H9 (cell line): ENCODE measurements around the gene TTC13. TPM values are rescaled to one million over a fixed set of nuclear protein-coding genes. Genes with fewer than 3 reads are reported as not detected.
A peak's percentile ranks its signal among the peaks of the same experiment; 100 is the strongest.

ENCODE experiments used
- DNase-seq: peaks from one replicate; pipeline ENCODE4 v3.0.0-alpha.2; 2017
- H2AFZ ChIP-seq: one replicate; pipeline ENCODE4 v1.6.1; 2013; ENCODE audit warnings: mild to moderate bottlenecking, low read length, control low read depth, moderate library complexity
- H2AK5ac ChIP-seq: 2 replicates; pipeline ENCODE4 v1.6.1; 2013; ENCODE audit warnings: low read length, control low read depth, mixed read lengths; ENCODE audit not compliant: insufficient read length
- H2BK120ac ChIP-seq: one replicate; pipeline ENCODE4 v1.6.1; 2013; ENCODE audit warnings: low read depth, mild to moderate bottlenecking, low read length, control low read depth, inconsistent platforms; ENCODE audit not compliant: poor library complexity, severe bottlenecking
- H2BK12ac ChIP-seq: 2 replicates; pipeline ENCODE4 v1.6.1; 2013; ENCODE audit warnings: low read length, control low read depth, mixed read lengths, low read depth; ENCODE audit not compliant: insufficient read length
- H2BK15ac ChIP-seq: 2 replicates; pipeline ENCODE4 v1.6.1; 2013; ENCODE audit warnings: low read depth, low read length, control low read depth
- H2BK20ac ChIP-seq: one replicate; pipeline ENCODE4 v1.6.1; 2013; ENCODE audit warnings: low read depth, mild to moderate bottlenecking, low read length, control low read depth, inconsistent platforms; ENCODE audit not compliant: poor library complexity, severe bottlenecking
- H2BK5ac ChIP-seq: 2 replicates; pipeline ENCODE4 v1.6.1; 2013; ENCODE audit warnings: low read length, control low read depth, mixed read lengths; ENCODE audit not compliant: insufficient read length
- H3K14ac ChIP-seq: 2 replicates; pipeline ENCODE4 v1.6.1; 2013; ENCODE audit warnings: low read length, control low read depth; ENCODE audit not compliant: insufficient read depth
- H3K18ac ChIP-seq: 2 replicates; pipeline ENCODE4 v1.6.1; 2013; ENCODE audit warnings: low read depth, mild to moderate bottlenecking, mixed read lengths, low read length, control low read depth; ENCODE audit not compliant: insufficient read length
- H3K23ac ChIP-seq: 2 replicates; pipeline ENCODE4 v1.6.1; 2013; ENCODE audit warnings: low read length, control low read depth, mixed read lengths, low read depth; ENCODE audit not compliant: insufficient read length
- H3K23me2 ChIP-seq: 2 replicates; pipeline ENCODE4 v1.6.1; 2013; ENCODE audit warnings: low read depth, mild to moderate bottlenecking, mixed read lengths, low read length, control low read depth; ENCODE audit not compliant: insufficient read length, poor library complexity, severe bottlenecking
- H3K27ac ChIP-seq: 2 replicates; pipeline ENCODE4 v1.5.1; 2013; ENCODE audit warnings: low read length, control low read depth, mixed read lengths, low read depth; ENCODE audit not compliant: insufficient read length
- H3K27me3 ChIP-seq: 2 replicates; pipeline ENCODE4 v1.6.1; 2013; ENCODE audit warnings: low read length, control low read depth, inconsistent platforms; ENCODE audit not compliant: insufficient read depth
- H3K4ac ChIP-seq: 2 replicates; pipeline ENCODE4 v1.6.1; 2013; ENCODE audit warnings: low read depth, mild to moderate bottlenecking, control low read depth, inconsistent platforms, low read length, moderate library complexity
- H3K4me1 ChIP-seq: 2 replicates; pipeline ENCODE4 v1.6.1; 2013; ENCODE audit warnings: low read length, control low read depth, inconsistent platforms; ENCODE audit not compliant: insufficient read depth
- H3K4me2 ChIP-seq: 2 replicates; pipeline ENCODE4 v1.6.1; 2013; ENCODE audit warnings: low read length, control low read depth, mixed read lengths; ENCODE audit not compliant: insufficient read length, insufficient read depth
- H3K56ac ChIP-seq: 2 replicates; pipeline ENCODE4 v1.6.1; 2013; ENCODE audit warnings: low read depth, mild to moderate bottlenecking, mixed read lengths, low read length, control low read depth; ENCODE audit not compliant: insufficient read length
- H3K79me1 ChIP-seq: 2 replicates; pipeline ENCODE4 v1.6.1; 2013; ENCODE audit warnings: low read depth, mild to moderate bottlenecking, moderate library complexity, low read length, control low read depth, inconsistent platforms; ENCODE audit not compliant: insufficient read depth, poor library complexity, severe bottlenecking
- H3K79me2 ChIP-seq: 2 replicates; pipeline ENCODE4 v1.6.1; 2013; ENCODE audit warnings: low read length, control low read depth, inconsistent platforms; ENCODE audit not compliant: insufficient read depth
- H3K9ac ChIP-seq: 2 replicates; pipeline ENCODE4 v1.6.1; 2013; ENCODE audit warnings: low read length, control low read depth, mixed read lengths; ENCODE audit not compliant: insufficient read length; ENCODE audit errors: extremely low read depth
- H3K9me3 ChIP-seq: one replicate; pipeline ENCODE4 v1.6.1; 2013; ENCODE audit warnings: low read depth, low read length, inconsistent platforms; ENCODE audit not compliant: control insufficient read depth
- H3T11ph ChIP-seq: one replicate; pipeline ENCODE4 v1.6.1; 2013; ENCODE audit warnings: mild to moderate bottlenecking, low read length, control low read depth, inconsistent platforms
- H4K20me1 ChIP-seq: one replicate; pipeline ENCODE4 v1.6.1; 2013; ENCODE audit not compliant: control insufficient read depth, insufficient read length, insufficient read depth
- H4K5ac ChIP-seq: 2 replicates; pipeline ENCODE4 v1.6.1; 2013; ENCODE audit warnings: low read depth, mild to moderate bottlenecking, mixed read lengths, low read length, control low read depth; ENCODE audit not compliant: insufficient read length
- H4K8ac ChIP-seq: replicated peaks from 2 replicates; pipeline ENCODE4 v1.6.1; 2013; ENCODE audit warnings: low read length, control low read depth, mixed read lengths, low read depth; ENCODE audit not compliant: insufficient read length
- H4K91ac ChIP-seq: 2 replicates; pipeline ENCODE4 v1.6.1; 2013; ENCODE audit warnings: low read depth, mild to moderate bottlenecking, moderate library complexity, mixed read lengths, low read length, control low read depth; ENCODE audit not compliant: insufficient read length
- H3K27ac Mint-ChIP-seq, 3 experiments: 2 replicates in 2 of 3; 3 replicates in 1 of 3; pipeline ENCODE4 v1.8.0; 2020 to 2021; ENCODE audit warnings: mixed read lengths in 3 of 3, mild to moderate bottlenecking in 1 of 3, moderate library complexity in 1 of 3
- H3K27me3 Mint-ChIP-seq: 2 replicates; pipeline ENCODE4 v1.8.0; 2021; ENCODE audit warnings: low read depth, mild to moderate bottlenecking, moderate library complexity, mixed read lengths
- H3K36me3 Mint-ChIP-seq, 3 experiments: 2 replicates in 2 of 3; 3 replicates in 1 of 3; pipeline ENCODE4 v1.8.0; 2020 to 2021; ENCODE audit warnings: low read depth in 3 of 3, mixed read lengths in 3 of 3; ENCODE audit not compliant: insufficient read depth in 1 of 3
- H3K4me1 Mint-ChIP-seq, 2 experiments: 2 replicates each; pipeline ENCODE4 v1.8.0; 2020; ENCODE audit warnings: mixed read lengths in 2 of 2
- H3K4me3 Mint-ChIP-seq, 2 experiments: 2 replicates in 1 of 2; 3 replicates in 1 of 2; pipeline ENCODE4 v1.8.0; 2020 to 2021; ENCODE audit warnings: mild to moderate bottlenecking in 2 of 2, mixed read lengths in 2 of 2, moderate library complexity in 1 of 2
- H3K9me3 Mint-ChIP-seq, 2 experiments: 2 replicates in 1 of 2; 3 replicates in 1 of 2; pipeline ENCODE4 v1.8.0; 2020; ENCODE audit warnings: mild to moderate bottlenecking in 2 of 2, mixed read lengths in 2 of 2, moderate library complexity in 1 of 2
- WGBS: extraction: QIAGEN DNeasy Blood & Tissue Kit; methylation state at CpG from one replicate; pipeline ENCODE4 v1.1.7; 2013; ENCODE audit warnings: missing lambda C conversion rate, low lambda C conversion rate, mixed read lengths; ENCODE audit not compliant: insufficient read length; ENCODE audit errors: extremely low coverage; 5-methylcytosine and 5-hydroxymethylcytosine counted together
- total RNA-seq: library from RNA; stranded (reverse); gene quantifications from 2 replicates; pipeline ENCODE4 v1.2.1, GENCODE V29; 2021
- TF ChIP-seq, protein P1 (sequence below): fragments of 200-600 bp; sonication (generic); conservative IDR thresholded peaks from 3 replicates; pipeline ENCODE4 v1.8.0; 2021; ENCODE audit warnings: antibody characterized with exemption, mild to moderate bottlenecking

Gene TTC13
- total RNA-seq, 1 experiment from 2014 or later, result 7.6 TPM

DNA sequence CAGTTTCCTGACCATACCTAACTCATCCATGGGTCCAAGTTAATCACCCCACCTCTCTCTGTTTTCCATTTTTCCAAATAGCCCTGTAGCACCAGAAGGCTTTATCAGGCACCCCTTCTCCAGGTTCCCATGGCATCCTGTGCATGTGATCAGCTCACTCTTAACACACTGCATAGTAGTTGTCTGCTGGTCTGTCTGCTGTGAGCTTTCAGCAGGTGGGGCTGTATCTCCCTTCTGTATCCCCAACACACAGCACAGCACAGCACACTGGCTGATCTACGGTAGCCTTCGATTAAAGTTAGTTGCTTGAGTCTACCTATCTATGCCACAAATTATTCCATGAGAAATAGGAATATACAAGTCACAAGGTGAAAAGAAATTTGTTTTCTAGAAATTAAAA is 56.0 kb downstream of the TTC13 start:
- H3K27me3 Mint-ChIP-seq, result no peaks in the 10 kb centered on the region
- H2BK5ac ChIP-seq, result no peak overlapping the region
- H3K9ac ChIP-seq, result no peak overlapping the region
- no peak overlapping the region for H3K23ac ChIP-seq
- no peak overlapping the region for H2BK12ac ChIP-seq
- H3K27ac Mint-ChIP-seq, result no peak overlapping the region; a peak in 1 of 7 replicates
- no peaks in the 10 kb centered on the region for H3K4me1 Mint-ChIP-seq
- peaks cover 2 to 16% (median 4%) of the 10 kb centered on the region in 3 experiments; a peak in 4 of 7 replicates for H3K36me3 Mint-ChIP-seq
- H3K4me1 ChIP-seq, result no peaks in the 10 kb centered on the region
- no peaks in the 10 kb centered on the region for H3K23me2 ChIP-seq
- DNase-seq, result no peak
- H2BK20ac ChIP-seq, result no peak overlapping the region
- no peak overlapping the region for H3K14ac ChIP-seq
- no peaks in the 10 kb centered on the region for H3K79me1 ChIP-seq
- H3K4me2 ChIP-seq, result no peak overlapping the region
- H3K18ac ChIP-seq, result no peak overlapping the region
- no peak overlapping the region for H2AK5ac ChIP-seq
- H3K79me2 ChIP-seq, result no peaks in the 10 kb centered on the region
- no peaks in the 10 kb centered on the region for H4K20me1 ChIP-seq
- H3K4me3 Mint-ChIP-seq, result no peak overlapping the region
- no peak overlapping the region for H2AFZ ChIP-seq
- no peak overlapping the region for H4K8ac ChIP-seq
- H4K5ac ChIP-seq, result no peak overlapping the region
- TF ChIP-seq, protein P1, sequence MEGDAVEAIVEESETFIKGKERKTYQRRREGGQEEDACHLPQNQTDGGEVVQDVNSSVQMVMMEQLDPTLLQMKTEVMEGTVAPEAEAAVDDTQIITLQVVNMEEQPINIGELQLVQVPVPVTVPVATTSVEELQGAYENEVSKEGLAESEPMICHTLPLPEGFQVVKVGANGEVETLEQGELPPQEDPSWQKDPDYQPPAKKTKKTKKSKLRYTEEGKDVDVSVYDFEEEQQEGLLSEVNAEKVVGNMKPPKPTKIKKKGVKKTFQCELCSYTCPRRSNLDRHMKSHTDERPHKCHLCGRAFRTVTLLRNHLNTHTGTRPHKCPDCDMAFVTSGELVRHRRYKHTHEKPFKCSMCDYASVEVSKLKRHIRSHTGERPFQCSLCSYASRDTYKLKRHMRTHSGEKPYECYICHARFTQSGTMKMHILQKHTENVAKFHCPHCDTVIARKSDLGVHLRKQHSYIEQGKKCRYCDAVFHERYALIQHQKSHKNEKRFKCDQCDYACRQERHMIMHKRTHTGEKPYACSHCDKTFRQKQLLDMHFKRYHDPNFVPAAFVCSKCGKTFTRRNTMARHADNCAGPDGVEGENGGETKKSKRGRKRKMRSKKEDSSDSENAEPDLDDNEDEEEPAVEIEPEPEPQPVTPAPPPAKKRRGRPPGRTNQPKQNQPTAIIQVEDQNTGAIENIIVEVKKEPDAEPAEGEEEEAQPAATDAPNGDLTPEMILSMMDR, result peak; percentile 26; the same call in 1 of the 3 replicates
- no CpG with 5 or more reads among the region's 2 CpGs for WGBS
- no peaks in the 10 kb centered on the region for H3K9me3 ChIP-seq
- no peaks in the 10 kb centered on the region for H3K9me3 Mint-ChIP-seq
- no peak overlapping the region for H2BK15ac ChIP-seq
- no peak overlapping the region for H3K27ac ChIP-seq
- H3K27me3 ChIP-seq, result no peaks in the 10 kb centered on the region
- no peak overlapping the region for H3K56ac ChIP-seq
- H3K4ac ChIP-seq, result no peak overlapping the region
- H2BK120ac ChIP-seq, result no peak overlapping the region
- H4K91ac ChIP-seq, result no peak overlapping the region
- H3T11ph ChIP-seq, result no peak overlapping the region
